ENCODE results near the gene DYSF.
"Not testable (repeated sequence)": the region's sequence is repeated elsewhere in the genome, so short reads cannot be mapped to it uniquely, and the experiment has no call there.

The DYSF gene

DNA sequence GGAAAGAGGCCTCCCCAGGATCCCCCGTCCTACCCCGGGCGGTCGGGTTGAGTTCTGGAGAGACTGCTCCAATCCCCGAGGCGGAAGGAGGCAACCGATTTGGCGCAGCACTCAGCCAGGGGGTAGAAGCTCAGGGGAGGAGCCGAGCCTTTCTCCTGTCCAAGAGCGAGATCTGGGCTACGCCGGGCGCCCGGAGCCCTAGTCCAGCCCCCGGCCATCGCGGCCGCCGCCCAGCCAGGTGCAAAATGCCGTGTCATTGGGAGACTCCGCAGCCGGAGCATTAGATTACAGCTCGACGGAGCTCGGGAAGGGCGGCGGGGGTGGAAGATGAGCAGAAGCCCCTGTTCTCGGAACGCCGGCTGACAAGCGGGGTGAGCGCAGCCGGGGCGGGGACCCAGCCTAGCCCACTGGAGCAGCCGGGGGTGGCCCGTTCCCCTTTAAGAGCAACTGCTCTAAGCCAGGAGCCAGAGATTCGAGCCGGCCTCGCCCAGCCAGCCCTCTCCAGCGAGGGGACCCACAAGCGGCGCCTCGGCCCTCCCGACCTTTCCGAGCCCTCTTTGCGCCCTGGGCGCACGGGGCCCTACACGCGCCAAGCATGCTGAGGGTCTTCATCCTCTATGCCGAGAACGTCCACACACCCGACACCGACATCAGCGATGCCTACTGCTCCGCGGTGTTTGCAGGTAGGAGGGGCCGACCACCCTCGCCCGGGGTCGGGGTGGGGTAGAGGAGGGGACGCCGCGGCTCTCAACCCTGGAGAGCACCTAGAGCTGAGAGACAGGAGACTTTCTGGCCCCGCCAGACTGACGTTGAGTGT is at the start of gene DYSF:
Gene DYSF, plus strand, starts transcription at position 158 of the 817 bp plus-strand sequence.
- no peak for DNase-seq

DNA sequence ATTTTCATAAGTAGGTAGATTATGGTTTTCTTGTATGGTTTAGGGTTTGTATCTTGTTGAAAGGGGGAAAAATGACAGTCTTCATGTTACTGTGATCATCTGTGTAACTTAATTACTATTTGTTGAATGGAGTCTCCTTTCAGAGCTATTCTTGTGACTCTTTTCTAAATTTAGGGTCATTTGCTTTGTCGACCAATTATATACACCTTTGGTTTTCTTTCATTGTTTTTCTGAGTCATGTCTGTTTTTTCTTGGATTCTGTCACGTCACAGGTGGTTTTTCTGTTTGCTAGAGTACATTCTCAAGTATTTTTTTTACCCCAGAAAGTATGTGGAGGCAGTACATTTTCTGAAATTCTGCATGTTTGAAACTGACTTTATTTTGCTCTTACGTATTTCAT is 43.8 kb upstream of the DYSF start:
- no peak for DNase-seq

- no peak for DNase-seq
Measured at GRCh38 chr2:71410696-71411095, 42.7 kb upstream of the DYSF start.

DNA sequence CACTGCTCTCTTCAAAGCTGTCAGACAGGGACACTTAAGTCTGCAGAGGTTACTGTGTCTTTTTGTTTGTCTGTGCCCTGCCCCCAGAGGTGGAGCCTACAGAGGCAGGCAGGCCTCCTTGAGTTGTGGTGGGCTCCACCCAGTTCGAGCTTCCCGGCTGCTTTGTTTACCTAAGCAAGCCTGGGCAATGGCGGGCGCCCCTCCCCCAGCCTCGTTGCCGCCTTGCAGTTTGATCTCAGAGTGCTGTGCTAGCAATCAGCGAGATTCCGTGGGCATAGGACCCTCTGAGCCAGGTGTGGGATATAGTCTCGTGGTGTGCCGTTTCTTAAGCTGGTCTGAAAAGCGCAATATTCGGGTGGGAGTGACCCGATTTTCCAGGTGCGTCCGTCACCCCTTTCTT is 36.5 kb upstream of the DYSF start:
- DNase-seq, result not testable (repeated sequence)

DNA sequence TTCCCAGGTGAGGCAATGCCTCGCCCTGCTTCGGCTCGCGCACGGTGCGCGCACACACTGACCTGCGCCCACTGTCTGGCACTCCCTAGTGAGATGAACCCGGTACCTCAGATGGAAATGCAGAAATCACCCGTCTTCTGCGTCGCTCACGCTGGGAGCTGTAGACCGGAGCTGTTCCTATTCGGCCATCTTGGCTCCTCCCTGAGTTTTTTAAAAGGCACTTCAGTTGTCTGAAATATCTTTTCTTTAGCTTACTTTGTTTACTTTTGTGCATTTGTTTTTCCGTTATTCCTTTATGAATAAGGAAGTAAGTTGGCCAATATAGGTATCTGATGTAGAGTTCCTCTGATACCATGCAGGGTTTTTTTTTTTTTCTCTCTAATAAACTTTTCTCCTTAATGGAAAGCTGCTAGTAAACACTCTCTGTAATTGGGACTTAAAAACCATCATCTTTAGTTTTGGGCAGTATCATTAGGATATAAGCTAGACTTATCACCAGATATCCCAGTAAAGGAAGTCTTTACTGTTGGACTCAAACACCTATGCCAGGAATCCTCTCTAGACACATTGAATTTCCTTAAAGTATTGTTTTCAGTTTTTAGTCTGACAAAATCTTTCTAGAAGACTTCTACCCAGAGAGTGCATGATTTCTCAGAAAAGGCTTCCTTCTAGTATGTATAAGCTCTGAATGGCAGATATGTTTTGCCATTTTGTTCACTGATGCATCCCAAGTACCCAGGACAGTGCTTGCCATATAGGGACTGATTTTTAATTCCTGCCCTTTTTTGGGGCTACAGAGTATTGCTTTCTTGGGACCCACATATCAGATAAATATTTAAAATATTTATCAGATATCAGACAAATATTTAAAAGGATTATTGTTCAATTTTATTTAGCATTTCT is 35.8 kb upstream of the DYSF start:
- DNase-seq, result no peak

- DNase-seq, result no peak
Measured at GRCh38 chr2:71419145-71419544, 34.2 kb upstream of the DYSF start.

DNA sequence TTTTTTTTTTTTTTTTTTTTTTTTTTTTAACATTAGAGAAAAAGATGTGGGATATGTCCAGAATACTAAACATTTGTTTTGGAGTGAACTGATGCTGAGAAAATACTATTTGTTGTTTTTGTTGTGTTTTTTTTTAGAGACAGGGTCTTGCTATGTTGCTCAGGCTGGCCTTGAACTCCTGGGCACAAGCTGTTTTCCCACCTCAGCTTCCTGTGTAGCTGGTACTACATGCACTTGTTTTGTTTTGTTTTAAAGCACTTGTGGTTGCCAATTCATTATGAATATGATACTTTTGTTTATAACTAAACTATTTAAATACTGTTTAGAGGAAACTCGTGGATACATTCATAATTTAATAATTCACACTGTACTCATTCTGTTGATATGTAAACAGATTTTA is 33.4 kb upstream of the DYSF start:
- DNase-seq, result no peak

DNA sequence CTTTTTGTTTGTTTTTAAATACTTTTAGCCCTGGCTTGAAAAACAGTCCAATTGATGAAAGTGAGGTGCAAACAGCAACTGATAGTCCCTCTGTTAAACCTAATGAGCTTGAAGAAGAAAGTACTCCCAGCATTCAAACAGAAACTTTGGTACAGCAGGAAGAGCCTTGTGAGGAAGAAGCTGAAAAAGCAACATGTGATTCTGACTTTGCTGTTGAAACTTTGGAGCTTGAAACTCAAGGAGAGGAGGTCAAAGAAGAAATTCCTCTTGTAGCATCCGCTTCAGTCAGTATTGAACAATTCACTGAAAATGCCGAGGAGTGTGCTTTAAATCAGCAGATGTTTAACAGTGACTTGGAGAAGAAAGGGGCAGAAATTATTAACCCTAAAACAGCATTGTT is 30.6 kb upstream of the DYSF start:
- DNase-seq, result no peak

GRCh38 chr2:71423817-71424420 is 29.4 kb upstream of the DYSF start:
- DNase-seq, result no peak

DNA sequence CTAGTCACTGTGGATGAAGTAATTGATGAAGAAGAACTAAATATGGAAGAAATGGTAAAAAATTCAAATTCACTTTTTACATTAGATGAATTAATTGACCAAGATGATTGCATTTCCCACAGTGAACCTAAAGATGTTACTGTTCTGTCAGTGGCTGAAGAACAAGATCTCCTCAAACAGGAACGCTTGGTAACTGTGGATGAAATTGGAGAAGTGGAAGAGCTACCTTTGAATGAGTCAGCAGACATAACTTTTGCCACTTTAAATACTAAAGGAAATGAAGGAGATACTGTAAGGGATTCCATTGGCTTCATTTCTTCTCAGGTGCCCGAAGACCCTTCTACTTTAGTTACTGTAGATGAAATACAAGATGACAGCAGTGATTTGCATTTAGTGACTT is 26.6 kb upstream of the DYSF start:
- DNase-seq, result no peak

- no peak for DNase-seq
Measured at GRCh38 chr2:71428472-71429383, 24.6 kb upstream of the DYSF start.

DNA sequence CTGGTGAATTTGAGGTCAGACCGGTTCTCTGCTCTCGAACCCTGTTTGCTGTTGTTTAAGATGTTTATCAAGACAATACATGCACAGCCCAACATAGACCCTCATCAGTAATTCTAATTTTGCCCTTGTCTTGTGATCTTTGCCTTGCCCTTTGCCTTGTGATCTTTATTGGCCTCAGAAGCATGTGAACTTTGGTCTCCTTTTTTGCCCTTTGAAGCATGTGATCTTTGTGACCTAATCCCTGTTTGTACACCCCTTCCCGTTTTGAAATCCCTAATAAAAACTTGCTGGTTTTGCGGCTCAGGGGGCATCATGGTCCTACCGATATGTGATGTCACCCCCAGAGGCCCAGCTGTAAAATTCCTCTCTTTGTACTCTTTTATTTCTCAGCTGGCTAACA is 8.2 kb upstream of the DYSF start:
- DNase-seq, result not testable (repeated sequence)

GRCh38 chr2:71446505-71446904 is 6.9 kb upstream of the DYSF start:
- DNase-seq, result no peak

DNA sequence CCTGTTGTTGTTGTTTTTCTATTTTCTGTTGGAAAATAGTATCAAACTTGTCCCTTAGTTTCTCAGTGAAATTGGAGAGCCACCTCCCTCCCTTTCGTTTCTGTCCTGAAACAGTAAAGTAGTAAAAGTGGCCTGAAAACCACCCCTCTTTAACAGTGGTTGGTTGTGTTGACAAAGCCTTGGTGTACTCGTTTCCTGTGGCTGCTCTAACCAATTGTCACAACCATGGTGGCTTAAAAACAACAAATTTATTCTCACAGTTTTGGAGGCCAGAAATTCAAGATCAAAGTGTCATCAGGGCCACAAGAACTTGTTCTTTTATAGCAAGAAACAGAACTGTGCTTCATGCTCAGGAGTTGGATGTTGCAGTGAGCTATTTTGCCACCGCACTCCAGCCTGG is 4.0 kb upstream of the DYSF start:
- no peak for DNase-seq

- no peak for DNase-seq
Measured at GRCh38 chr2:71451705-71452104, 1.7 kb upstream of the DYSF start.

GRCh38 chr2:71452565-71452964 is 796 bp upstream of the DYSF start:
- DNase-seq, result no peak

GRCh38 chr2:71454221-71455010 is 1.1 kb downstream of the DYSF start:
- no peak for DNase-seq

- no peak for DNase-seq
Measured at GRCh38 chr2:71455011-71455740, 1.8 kb downstream of the DYSF start.

DNA sequence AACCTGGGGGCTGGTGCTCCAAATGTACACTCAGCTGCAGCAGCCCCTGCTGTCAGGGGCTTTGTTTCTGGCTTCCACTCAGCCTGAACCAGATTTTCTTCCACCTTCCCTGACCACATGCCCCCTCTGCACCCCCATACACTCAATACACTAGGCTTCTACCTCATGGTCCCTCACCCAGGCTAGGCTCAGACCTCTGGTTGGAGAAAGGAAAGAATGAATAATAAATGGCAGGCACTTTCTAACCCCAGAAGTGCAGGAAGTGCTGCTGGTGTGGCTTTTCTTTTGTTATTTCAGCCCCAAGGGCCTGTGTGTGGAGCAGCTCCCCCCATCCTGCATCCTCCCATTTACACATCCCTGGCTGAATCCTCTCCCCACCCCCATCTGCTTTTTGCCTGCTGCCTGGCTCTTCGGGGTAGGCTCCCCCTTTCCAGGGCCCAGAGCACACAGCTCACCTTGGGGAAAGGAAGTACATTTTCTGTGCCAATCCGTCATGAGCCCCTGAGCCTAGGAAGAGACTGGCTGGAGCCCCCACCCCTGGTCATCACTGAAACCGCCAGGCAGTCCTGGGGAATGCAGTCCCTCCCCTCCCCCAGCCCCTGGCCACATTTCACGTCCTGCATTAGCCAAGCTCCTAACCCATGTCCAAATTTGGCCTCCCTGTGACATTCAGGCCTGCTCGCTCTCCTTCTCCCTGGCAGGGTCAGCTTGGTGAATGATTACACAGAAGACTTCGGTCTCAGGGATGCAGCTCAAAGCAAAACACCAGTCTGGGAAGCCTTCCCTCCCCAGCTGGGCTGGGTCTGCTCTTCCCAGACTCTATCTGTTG is 2.6 kb downstream of the DYSF start:
- no peak for DNase-seq

GRCh38 chr2:71456617-71457016 is 3.3 kb downstream of the DYSF start:
- DNase-seq, result no peak
